ENCODE measurements around the gene GALE.

GALE gene

DNA sequence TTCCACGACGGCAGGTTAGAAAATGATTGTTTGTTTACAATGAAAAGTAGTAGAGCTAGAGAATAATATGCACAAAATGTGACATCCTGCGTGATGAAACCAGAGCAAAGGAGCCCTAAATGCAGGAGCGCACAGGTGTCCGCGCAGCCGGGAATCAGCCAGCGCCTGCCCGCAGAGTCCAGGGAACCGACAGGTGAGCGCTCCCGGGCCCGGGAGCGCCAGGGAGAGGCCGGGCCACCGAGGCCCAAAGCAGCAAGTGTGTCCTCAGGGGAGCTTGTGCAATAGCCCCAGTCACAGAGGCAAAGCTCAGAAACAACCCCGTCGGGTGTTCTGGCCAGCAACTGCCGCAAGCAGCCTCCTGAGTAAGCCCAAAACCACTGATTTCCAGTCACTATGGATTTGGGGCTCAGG is 789 bp upstream of the GALE start:
- H3K4me3 ChIP-seq (ENCODE audit: low read depth, low read length) = peak overlapping the region; percentile 68
- no peak for DNase-seq (ENCODE audit: low read depth)
- TF ChIP-seq, protein P1, sequence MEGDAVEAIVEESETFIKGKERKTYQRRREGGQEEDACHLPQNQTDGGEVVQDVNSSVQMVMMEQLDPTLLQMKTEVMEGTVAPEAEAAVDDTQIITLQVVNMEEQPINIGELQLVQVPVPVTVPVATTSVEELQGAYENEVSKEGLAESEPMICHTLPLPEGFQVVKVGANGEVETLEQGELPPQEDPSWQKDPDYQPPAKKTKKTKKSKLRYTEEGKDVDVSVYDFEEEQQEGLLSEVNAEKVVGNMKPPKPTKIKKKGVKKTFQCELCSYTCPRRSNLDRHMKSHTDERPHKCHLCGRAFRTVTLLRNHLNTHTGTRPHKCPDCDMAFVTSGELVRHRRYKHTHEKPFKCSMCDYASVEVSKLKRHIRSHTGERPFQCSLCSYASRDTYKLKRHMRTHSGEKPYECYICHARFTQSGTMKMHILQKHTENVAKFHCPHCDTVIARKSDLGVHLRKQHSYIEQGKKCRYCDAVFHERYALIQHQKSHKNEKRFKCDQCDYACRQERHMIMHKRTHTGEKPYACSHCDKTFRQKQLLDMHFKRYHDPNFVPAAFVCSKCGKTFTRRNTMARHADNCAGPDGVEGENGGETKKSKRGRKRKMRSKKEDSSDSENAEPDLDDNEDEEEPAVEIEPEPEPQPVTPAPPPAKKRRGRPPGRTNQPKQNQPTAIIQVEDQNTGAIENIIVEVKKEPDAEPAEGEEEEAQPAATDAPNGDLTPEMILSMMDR (IDR thresholded peaks at IDR 0.05; ENCODE audit: control insufficient read depth, extremely low read depth, insufficient read depth) = no peak

DNA sequence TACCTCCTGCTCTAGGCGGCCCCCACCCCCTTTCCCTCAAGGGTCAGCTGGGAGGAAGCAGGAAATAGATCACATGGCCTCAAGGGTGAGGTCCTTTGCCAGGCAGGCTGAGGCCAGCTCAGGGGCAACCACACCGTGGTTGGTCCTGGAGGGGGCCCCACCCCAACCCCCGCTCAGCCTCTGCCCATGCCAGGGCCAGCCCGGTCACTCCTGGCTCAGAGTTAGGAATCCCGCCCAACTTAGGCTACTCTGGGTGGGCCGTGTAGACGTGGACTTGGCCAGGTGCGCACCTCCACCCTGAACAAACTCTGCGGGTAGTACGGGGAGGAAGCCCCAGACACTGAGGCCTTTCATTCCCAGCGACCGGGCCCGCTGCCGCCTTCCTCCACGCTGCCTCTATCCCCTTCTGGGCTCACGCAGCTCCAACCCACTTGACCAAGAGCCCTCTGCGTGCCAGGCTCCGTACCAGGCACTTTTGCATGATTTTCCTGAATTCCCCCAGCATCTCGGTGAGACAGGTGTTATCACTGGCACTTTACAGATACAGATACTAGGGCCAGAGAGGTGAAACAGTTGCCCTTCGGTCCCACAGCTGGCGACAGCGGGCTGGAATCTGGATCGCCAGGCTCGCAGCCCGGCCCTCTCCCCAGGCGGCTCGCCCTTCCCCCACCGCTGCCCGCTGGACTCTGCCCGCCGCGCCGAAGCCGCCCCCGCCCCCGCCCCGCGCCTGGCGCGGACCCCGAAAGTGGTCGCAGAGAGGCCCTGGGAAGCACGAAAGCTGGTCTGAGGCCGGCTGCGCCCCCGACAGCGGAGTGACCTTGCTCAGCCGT is 769 bp downstream of the GALE start:
- TF ChIP-seq, protein P1 (IDR thresholded peaks at IDR 0.05; ENCODE audit: control insufficient read depth, extremely low read depth, insufficient read depth) = no peak
- H3K4me3 ChIP-seq (ENCODE audit: low read depth, low read length) = peak overlapping the region; percentile 68
- DNase-seq (ENCODE audit: low read depth) = no peak

DNA sequence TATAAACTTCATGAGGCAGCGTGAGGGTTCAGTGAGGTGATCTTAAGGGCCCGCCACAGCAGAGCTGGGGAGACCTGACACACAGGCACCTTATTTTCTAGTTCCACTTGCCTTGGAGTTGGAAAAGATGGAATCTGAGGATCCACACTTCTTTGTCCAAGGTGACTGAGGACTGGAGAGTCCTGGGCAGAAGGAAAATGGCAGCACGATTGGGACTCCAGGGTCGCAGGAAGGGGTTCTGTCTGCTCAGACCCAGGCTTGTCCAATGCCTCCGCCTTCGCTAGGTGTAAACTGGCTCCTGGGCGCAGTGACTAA is 1.3 kb downstream of the GALE start:
- peak overlapping the region; percentile 68 for H3K4me3 ChIP-seq (ENCODE audit: low read depth, low read length)
- DNase-seq (ENCODE audit: low read depth) = no peak
- TF ChIP-seq, protein P1 (IDR thresholded peaks at IDR 0.05; ENCODE audit: control insufficient read depth, extremely low read depth, insufficient read depth) = no peak

DNA sequence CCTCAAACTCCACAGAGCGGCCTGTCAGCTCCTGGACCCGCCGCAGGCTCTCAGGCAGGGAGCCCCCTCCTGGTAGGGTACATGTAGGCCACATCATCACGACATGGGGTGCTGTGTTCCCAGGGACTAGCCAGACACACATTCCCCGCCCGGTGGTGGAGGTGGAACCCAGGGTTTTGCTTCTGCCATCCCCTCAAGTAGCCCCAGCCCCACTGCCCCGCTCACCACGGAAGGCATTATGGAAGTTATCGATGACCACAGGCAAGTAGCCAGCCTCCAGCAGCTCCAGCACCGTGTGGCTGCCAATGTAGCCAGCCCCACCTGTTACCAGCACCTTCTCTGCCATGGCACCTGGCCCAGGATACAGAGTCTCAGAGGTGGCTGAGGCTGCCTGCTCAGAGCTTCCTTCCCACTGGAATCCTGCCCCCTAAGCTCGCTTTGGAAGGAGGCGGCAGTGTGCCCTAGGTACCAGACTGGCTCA is 1.9 kb downstream of the GALE start:
- H3K4me3 ChIP-seq (ENCODE audit: low read depth, low read length) = peak overlapping the region; percentile 68
- no peak for DNase-seq (ENCODE audit: low read depth)
- TF ChIP-seq, protein P1 (IDR thresholded peaks at IDR 0.05; ENCODE audit: control insufficient read depth, extremely low read depth, insufficient read depth) = no peak

DNA sequence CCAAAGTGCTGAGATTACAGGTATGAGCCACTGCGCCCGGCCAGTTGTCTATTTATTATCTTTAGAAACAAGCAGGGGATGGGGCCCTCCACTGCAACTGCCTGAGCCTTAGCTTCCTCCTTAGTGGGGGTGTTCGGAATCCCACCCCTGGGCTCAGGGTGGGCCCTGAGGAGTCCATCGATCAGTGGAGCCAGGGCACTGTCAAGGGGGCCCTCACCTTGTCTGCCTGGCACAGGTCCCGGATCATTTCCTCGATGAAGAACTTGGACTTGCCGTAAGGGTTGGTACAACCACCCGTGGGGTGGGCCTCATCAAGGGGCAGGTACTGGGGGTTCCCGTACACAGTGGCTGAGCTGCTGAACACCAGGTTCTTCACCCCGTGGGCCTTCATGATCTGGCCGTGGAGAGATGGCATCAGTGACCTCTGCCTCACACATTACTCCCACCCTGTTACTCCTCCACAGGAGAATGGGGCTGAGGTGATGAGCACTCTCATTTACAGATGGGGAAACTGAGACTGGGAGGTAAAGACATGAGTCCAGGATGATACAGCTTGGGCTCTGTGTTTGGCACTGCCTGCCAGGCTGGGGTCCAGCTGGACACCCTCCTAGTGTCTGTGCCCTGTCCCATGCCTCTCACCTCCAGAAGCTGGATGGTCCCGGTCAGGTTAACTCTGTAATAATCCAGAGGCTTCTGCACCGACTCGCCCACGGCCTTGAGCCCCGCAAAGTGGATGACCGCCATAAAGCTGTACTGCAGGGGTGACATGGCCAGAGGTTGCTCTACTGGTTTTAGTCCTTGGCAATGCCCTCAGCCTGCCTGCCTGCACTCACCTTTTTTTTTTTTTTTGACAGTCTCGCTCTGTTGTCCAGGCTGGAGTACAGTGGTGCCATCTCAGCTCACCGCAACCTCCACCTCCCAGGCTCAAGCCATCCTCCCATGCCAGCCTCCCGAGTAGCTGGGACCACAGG is 2.8 kb downstream of the GALE start:
- DNase-seq (ENCODE audit: low read depth) = no peak
- TF ChIP-seq, protein P1 (IDR thresholded peaks at IDR 0.05; ENCODE audit: control insufficient read depth, extremely low read depth, insufficient read depth) = no peak
- no peak overlapping the region for H3K4me3 ChIP-seq (ENCODE audit: low read depth, low read length)

DNA sequence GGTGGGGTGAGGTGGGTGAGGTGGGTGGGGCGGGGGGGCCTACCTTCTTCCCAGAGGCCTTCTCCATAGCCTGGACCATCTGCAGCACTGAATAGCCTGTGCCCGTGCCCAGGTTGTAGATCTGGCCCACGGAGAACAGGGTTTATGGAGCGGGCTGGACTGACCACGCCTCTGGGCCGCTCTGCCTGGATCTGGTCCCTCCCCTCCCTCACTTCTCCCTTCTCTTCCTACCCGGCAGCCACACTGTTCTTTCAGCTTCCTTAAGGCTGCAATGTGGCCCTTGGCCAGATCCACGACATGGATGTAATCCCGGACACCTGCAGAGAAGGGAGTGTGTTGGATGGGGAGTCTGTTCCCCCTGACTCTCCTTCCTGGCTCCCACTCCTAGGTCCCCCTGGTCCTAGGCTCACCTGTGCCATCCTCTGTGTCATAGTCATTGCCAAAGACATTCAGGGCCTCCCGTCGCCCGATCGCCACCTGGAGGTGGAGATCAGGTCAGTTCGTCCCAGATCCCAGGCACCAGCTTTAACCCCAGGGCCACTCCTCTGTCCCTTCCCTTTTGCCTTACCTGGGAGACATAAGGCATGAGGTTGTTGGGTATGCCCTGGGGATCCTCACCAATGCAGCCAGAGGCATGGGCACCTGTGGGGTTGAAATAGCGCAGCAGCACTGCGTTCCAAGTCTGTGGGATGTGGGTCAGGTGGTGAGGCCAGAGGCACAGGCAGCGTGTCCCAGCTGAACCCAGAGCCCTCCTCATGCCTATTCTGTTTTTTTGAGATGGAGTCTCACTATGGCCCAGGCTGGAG is 3.9 kb downstream of the GALE start:
- DNase-seq (ENCODE audit: low read depth) = no peak
- H3K4me3 ChIP-seq (ENCODE audit: low read depth, low read length) = no peak overlapping the region
- TF ChIP-seq, protein P1 (IDR thresholded peaks at IDR 0.05; ENCODE audit: control insufficient read depth, extremely low read depth, insufficient read depth) = peak; percentile 49
